GM18511 (cell line): ENCODE data around the gene TUBE1.
A peak's percentile ranks its signal among the peaks of the same experiment; 100 is the strongest.
"Not testable (repeated sequence)": the region's sequence is repeated elsewhere in the genome, so short reads cannot be mapped to it uniquely, and the experiment has no call there.

ENCODE experiments used
- ATAC-seq: cut with Tn5 transposase; IDR thresholded peaks from one replicate; pipeline ENCODE4 v1.9.1; 2021; ENCODE audit warnings: mild to moderate bottlenecking, moderate library complexity; ENCODE audit not compliant: unreplicated experiment

Gene TUBE1

GRCh38 chr6:112087136-112087911 is at the start of gene TUBE1, which contains the start of gene FAM229B:
Gene TUBE1, minus strand, starts transcription at chr6:112087482. Its CDS starts 48 bp downstream, at chr6:112087434.
Gene FAM229B, plus strand, starts transcription at chr6:112087591. Its CDS starts 11,693 bp downstream, at chr6:112099284.
- ATAC-seq = peak; percentile 98

DNA sequence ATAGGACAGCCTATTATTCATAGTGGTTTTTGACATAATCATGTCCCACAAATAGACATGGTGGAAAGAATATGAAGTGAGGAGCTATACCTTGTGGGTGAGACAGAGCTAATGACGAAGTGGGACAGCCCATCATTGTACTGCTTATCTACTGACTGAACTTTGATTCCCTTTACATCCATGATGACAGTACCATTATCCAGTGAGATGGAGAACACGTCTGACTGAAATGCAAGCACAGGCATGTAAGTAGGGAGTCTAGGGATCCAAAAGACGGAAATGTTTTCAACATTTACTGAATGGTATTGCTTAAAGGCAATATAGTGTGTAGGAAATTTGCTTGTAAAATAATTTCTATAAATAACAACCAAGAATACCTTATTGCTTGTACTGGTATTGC is 43.6 kb upstream of the TUBE1 start:
- ATAC-seq = no peak

DNA sequence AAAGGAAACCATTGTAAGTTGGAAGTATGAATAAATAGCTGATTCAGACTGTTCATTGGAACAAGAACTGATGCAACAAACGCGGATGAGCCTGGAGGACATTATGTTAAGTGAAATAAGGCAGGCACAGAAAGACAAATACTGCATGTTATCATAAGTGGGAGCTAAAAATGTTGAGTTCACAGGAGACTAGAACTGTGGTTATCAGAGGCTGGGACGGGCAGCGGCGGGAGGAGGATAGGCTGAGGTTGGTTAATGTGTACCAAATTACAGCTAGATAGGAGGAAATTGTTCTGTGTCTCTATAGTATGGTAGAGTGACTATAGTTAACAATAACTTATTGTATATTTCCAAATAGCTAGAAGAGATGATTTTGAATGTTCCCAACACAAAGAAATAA is 40.9 kb upstream of the TUBE1 start:
- no peak for ATAC-seq

DNA sequence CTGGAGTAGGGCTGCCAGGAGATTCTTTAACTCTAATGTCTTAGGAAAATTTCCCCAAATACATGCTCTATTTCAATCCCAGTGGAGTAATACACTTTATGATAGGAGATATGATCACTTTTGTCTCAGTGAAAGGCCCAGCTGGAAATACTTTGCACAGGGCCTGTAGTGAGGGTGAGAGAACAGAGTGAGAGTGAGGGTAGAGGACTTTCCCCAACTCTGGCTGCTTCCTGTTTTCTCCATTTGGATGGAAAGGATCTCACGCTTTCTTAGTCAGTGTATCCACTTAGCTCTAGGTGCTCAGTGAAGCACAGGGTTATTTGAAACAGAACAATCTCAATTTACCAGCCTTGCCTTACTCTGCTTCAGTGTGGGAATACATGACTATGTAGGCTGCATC is 36.7 kb upstream of the TUBE1 start:
- ATAC-seq = no peak

DNA sequence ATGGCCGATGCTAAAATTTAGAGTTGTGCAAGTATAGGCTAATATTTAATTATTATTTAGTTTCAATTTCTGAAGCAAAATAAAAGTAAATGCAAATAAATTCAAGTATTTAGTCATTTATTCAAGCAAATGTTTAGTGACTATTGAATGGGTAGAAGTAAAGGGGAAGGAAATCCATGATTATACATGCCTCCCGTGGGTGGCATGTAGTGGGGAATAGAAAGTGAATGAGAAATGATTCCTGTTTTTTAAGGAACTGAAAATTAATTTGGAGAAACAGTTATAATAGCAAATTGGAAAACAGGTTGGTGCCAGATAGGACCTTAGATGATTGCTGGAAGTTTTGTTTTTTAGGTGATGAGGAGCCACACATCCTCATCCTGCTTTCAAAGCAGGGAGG is 35.5 kb upstream of the TUBE1 start:
- no peak for ATAC-seq

GRCh38 chr6:112118034-112118433 is 30.8 kb upstream of the TUBE1 start:
- no peak for ATAC-seq

- ATAC-seq = no peak
Observed at GRCh38 chr6:112117554-112117953, 30.3 kb upstream of the TUBE1 start.

- no peak for ATAC-seq
Observed at GRCh38 chr6:112116221-112116620, 28.9 kb upstream of the TUBE1 start.

DNA sequence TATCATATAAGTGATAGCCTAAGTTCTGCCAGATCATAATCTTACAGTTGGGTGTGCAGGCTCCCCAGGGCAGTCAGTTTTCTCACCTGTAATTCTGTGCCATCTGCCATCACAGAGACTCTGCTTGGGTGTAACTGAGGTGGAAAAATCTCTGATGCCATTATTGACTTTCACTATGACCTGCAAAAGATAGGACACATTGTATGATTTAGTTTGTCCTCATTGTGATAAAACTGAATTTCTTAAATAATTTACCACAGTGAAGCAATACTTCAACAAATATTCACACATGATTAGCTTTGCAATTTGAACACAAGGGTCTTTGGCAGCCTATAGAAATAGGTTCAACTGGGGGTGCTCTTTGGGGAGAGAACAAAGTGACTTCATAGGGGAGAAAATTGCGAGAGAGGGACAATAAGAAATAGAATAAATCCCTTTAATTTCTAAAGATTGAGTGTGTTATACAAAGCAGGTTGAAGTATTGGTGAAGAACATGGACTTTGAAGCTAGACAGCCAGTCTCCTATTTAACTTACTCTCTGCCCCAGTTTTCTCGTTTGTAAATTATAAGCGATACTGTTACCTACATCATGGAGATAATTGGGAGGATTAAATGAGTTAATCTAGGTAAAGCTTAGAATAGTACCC is 27.4 kb upstream of the TUBE1 start:
- ATAC-seq = no peak

GRCh38 chr6:112113918-112114317 is 26.6 kb upstream of the TUBE1 start:
- no peak for ATAC-seq

DNA sequence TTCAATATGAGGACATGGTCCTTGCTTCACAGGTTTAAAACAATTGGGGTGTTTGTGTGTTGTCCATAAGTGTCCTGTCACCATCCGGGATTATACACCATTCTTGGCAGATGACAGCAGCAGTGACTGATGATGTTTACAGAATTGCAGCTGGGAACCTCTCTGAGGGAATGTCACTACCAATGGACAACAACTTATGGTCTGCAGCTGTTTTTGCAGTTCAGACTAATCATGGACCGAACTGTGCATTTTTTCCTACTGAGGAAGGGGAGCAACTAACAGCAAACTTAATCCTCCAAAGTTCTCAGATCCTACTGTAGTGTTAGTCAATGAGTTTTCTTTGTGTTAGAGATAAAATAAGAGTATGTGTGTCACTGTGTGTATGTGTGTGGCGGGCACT is 26.1 kb upstream of the TUBE1 start:
- no peak for ATAC-seq

DNA sequence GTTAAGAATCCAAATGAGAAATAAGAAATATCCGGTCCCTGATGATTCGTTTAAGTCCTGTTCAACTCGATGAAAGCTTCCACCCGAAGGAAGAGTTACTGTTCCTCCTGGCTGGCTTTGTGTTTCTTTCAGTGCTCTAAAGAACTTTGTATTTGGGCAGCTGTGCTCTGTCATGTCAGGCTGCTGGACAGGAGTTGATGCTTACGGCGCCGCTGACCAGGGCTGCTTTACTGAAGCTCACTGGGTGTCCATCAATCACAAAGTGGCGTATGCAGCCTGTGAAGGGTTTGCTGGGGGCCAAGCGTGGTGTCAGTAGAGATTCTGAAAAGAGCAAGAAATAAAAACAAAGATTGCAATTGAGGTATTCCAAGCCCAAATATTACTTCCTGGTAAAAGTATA is 22.0 kb upstream of the TUBE1 start:
- no peak for ATAC-seq

GRCh38 chr6:112106562-112106961 is 19.3 kb upstream of the TUBE1 start:
- no peak for ATAC-seq

DNA sequence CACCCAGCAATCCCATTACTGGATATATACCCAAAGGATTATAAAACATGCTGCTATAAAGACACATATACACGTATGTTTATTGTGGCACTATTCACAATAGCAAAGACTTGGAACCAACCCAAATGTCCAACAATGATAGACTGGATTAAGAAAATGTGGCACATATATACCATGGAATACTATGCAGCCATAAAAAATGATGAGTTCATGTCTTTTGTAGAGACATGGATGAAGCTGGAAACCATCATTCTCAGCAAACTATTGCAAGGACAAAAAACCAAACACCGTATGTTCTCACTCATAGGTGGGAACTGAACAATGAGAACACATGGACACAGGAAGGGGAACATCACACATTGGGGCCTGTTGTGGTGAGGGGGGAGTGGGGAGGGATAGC is 18.7 kb upstream of the TUBE1 start:
- not testable (repeated sequence) for ATAC-seq

GRCh38 chr6:112100561-112100960 is 13.3 kb upstream of the TUBE1 start:
- ATAC-seq = no peak

DNA sequence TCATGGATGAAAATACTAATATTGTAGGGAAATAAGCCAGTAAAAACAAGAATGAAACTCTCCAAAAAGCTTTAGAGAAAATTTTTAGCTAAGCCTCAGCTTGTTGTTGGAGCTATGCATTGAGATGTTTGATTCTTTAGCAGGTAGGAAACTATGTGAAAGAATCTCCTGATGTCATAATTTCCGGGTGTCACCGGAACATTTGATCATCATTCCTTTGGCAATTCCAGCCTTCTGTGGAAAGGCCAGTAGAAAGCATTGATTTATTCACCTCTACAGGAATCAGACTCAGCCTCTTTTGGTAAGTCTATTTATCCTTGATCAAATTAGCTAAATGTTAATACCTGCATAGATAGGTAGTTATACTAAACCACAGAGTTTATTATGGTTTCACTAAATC is 9.6 kb upstream of the TUBE1 start:
- no peak for ATAC-seq

DNA sequence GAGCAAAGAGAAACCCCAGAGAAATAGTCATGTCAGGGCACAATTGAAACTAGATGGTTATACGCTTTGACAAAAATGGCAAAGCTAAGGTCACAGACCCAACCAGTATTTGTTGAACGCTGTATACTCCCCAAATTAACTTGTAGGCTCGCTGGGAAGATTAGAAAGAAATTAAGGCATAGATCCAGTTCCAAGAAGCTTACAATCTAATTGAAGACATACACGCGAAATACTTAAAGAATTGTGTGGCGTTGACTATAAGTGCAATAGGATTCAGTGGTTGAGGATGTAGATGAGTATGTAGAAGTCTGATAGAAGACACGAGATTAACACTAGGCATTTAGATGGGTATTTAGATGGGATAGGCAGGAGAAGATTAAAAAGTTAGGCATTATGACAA is 634 bp upstream of the TUBE1 start:
- no peak for ATAC-seq

DNA sequence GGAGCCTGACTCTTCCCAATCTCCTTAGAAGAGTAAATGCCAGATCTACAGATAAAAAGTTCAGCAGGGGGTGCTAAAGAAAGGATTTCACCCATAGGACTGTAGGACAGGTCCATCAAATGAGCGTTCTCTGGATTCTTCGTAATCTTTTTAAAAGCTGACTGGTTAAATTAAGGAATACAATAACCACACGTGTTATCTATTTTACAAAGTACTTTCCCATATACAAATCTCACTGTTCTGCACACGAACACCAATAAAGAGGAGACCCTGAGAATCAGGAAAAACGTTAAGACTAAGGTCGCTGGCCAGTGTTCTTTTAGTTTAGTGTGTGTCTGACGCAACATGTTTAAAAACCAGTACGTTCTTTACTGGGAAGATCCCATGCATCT is 542 bp downstream of the TUBE1 start:
- ATAC-seq = peak; percentile 37

DNA sequence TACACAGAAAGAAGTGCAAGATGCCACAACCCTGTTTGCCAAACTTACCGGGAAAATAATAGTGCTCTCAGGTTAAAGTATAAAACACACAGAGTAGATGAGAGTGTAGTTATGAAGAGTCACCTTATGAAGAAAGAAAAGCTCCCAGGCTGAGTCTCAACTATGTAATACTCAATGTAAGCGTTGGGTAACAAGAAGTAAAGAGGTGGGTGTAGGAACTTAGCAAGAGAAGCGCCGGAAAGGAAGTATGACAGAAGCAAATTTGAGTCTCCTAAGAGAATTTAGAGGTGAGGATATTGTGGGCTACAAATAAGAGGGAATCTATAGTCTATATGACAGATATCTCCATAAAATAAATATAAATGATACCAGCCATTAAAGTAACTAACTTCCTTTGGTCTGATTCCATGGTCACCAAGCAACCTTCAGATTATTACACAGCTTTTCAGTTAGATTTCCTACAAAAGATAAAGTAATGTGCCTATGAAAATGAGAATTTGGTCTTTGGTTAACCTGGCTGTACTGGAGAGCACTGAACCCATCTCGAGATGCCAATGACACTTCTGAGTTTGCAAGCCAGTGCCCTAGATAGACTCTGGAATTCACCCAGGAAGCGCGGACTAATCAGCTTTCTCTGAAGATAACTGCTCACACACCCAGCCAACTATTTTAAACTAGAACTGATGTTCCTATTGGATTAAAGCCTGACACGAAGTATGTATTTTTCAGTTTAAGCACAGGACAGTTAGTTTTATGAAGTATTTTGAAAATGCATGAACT is 1.8 kb downstream of the TUBE1 start:
- ATAC-seq = no peak

- no peak for ATAC-seq
Observed at GRCh38 chr6:112081569-112081968, 5.7 kb downstream of the TUBE1 start.

GRCh38 chr6:112066606-112067005 is 20.7 kb downstream of the TUBE1 start:
- no peak for ATAC-seq
